ENCODE measurements around the gene ZFYVE28.

GRCh38 chr4:2246384-2247127 is 171.9 kb downstream of the ZFYVE28 start:
- TF ChIP-seq CTCF (IDR thresholded peaks at IDR 0.05) (no peak), POLR2A (IDR thresholded peaks at IDR 0.05) (no peak), POLR2AphosphoS5 (IDR thresholded peaks at IDR 0.05) (no peak)
